Fibroblast of villous mesenchyme (primary cell): ENCODE results near the gene ADCY5. TPM values are rescaled to one million over a fixed set of nuclear protein-coding genes. Genes with fewer than 3 reads are reported as not detected.
A peak's percentile ranks its signal among the peaks of the same experiment; 100 is the strongest.

Experiments used
- DNase-seq: peaks from one replicate; pipeline ENCODE4 v3.0.0-alpha.2; 2010; ENCODE audit warnings: low read depth
- H3K4me3 ChIP-seq: 2 replicates; pipeline ENCODE4 v1.5.1; 2011; ENCODE audit warnings: low read depth, mild to moderate bottlenecking, low read length
- CTCF ChIP-seq: IDR thresholded peaks from 2 replicates; pipeline ENCODE4 v1.5.1; 2012; ENCODE audit warnings: low read depth, mild to moderate bottlenecking, low read length; ENCODE audit not compliant: insufficient read depth
- total RNA-seq: library from RNA; depleted of rRNA; stranded (reverse); fragments of >200 nt; gene quantifications from 2 replicates; pipeline ENCODE4 v1.2.3, GENCODE V29; 2012

ADCY5 gene
- total RNA-seq, 1 donor = 0.43 TPM

- no peak overlapping the region for H3K4me3 ChIP-seq
- no peak for DNase-seq
- TF ChIP-seq CTCF = no peak
These were observed 117.9 kb downstream of the ADCY5 start for GRCh38 chr3:123331006-123331405.

GRCh38 chr3:123330441-123330991, 118.4 kb downstream of the ADCY5 start:
- TF ChIP-seq CTCF = no peak
- DNase-seq = no peak
- no peak overlapping the region for H3K4me3 ChIP-seq

GRCh38 chr3:123329636-123330340, 119.1 kb downstream of the ADCY5 start:
- no peak for TF ChIP-seq CTCF
- DNase-seq = no peak
- no peak overlapping the region for H3K4me3 ChIP-seq

- H3K4me3 ChIP-seq = no peak overlapping the region
- peak; percentile 50 for DNase-seq
- peak; percentile 92 for TF ChIP-seq CTCF
These were observed 119.8 kb downstream of the ADCY5 start for GRCh38 chr3:123328851-123329635.

- DNase-seq = no peak
- TF ChIP-seq CTCF = no peak
- no peak overlapping the region for H3K4me3 ChIP-seq
These were observed 120.7 kb downstream of the ADCY5 start for GRCh38 chr3:123327956-123328850.

GRCh38 chr3:123327480-123327879, 121.4 kb downstream of the ADCY5 start:
- no peak for TF ChIP-seq CTCF
- H3K4me3 ChIP-seq = no peak overlapping the region
- DNase-seq = no peak
